ENCODE results near the gene PPP1R37. TPM values are rescaled to one million over a fixed set of nuclear protein-coding genes. Genes with fewer than 3 reads are reported as not detected.

Gene PPP1R37
- total and polyA plus RNA-seq, 2 donors (not counting 1 experiment from before 2014, with no cell fraction given): 11.3 to 36.0 TPM

GRCh38 chr19:45186509-45187334, 93.7 kb downstream of the PPP1R37 start:
- Histone ChIP-seq H4K20me1 (ENCODE audit: control insufficient read depth, extremely low read depth, insufficient read depth, low read length) (no peaks in the 10 kb centered on the region), H3K4me1 (ENCODE audit: control insufficient read depth, extremely low read depth, insufficient read depth, low read length) (no peaks in the 10 kb centered on the region), H2AFZ (ENCODE audit: low read length) (no peak overlapping the region), H3K79me2 (ENCODE audit: control insufficient read depth, insufficient read depth, low read length) (no peaks in the 10 kb centered on the region), H3K9ac (ENCODE audit: insufficient read depth, low read length) (no peak overlapping the region), H3K9me3 (ENCODE audit: control insufficient read depth, insufficient read depth, low read depth, low read length) (no peaks in the 10 kb centered on the region), H3K27me3 (ENCODE audit: control insufficient read depth, insufficient read depth, low read length) (no peaks in the 10 kb centered on the region), H3K27ac (ENCODE audit: insufficient read depth, low read length) (no peak overlapping the region), H3K4me3 (replicated peaks in 1 of 4; ENCODE audit: control extremely low read depth in 1 of 4, insufficient read depth in 1 of 4, low read depth in 3 of 4, low read length in 4 of 4) (no peak overlapping the region), H3K36me3 (ENCODE audit: control insufficient read depth, insufficient read depth, low read length) (no peaks in the 10 kb centered on the region), H3K4me2 (ENCODE audit: extremely low read depth, insufficient read depth, low read length) (no peak overlapping the region)
- DNase-seq (ENCODE audit: low read depth in 2 of 2): no peak
- TF ChIP-seq, protein P1, sequence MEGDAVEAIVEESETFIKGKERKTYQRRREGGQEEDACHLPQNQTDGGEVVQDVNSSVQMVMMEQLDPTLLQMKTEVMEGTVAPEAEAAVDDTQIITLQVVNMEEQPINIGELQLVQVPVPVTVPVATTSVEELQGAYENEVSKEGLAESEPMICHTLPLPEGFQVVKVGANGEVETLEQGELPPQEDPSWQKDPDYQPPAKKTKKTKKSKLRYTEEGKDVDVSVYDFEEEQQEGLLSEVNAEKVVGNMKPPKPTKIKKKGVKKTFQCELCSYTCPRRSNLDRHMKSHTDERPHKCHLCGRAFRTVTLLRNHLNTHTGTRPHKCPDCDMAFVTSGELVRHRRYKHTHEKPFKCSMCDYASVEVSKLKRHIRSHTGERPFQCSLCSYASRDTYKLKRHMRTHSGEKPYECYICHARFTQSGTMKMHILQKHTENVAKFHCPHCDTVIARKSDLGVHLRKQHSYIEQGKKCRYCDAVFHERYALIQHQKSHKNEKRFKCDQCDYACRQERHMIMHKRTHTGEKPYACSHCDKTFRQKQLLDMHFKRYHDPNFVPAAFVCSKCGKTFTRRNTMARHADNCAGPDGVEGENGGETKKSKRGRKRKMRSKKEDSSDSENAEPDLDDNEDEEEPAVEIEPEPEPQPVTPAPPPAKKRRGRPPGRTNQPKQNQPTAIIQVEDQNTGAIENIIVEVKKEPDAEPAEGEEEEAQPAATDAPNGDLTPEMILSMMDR (conservative IDR thresholded peaks at IDR 0.05 in 1 of 2, IDR thresholded peaks at IDR 0.05 in 1 of 2; ENCODE audit: low read depth in 1 of 2, low read length in 2 of 2): no peak
- no peak for TF ChIP-seq EZH2 (IDR thresholded peaks at IDR 0.05; ENCODE audit: low read length, missing control alignments)

DNA sequence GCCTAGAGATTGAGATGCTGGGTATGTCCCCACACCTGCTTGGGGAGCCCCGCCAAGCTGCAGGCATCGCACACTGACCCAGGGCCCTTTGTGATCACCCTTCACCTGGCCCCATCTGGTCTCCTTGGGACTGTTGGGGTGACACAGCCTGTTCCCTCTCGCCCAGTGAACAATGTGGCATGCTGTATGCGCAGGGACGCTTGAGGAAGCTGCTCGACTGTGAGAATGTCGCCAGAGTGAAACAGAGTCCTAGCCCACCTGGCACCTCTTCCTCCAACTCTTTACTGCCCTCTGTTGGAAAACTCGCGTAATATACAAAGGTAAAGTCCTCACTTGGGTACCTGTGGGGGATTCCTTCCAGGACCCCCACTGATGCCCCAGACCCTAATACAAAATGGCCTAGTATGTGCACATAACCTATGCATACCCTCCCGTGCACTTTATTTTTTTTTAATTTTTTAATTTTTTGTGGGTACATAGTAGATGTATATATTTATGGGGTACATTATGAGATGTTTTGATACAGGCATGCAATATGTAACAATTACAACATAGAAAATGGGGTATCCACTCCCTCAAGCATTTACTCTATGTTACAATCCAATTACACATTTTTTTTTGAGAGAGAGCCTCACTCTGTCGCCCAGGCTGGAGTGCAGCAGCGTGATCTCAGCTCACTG, 94.6 kb downstream of the PPP1R37 start:
- no peak overlapping the region for H3K4me3 ChIP-seq (replicated peaks in 1 of 4; ENCODE audit: control extremely low read depth in 1 of 4, insufficient read depth in 1 of 4, low read depth in 3 of 4, low read length in 4 of 4)
- no peak overlapping the region for H3K4me2 ChIP-seq (ENCODE audit: extremely low read depth, insufficient read depth, low read length)

DNA sequence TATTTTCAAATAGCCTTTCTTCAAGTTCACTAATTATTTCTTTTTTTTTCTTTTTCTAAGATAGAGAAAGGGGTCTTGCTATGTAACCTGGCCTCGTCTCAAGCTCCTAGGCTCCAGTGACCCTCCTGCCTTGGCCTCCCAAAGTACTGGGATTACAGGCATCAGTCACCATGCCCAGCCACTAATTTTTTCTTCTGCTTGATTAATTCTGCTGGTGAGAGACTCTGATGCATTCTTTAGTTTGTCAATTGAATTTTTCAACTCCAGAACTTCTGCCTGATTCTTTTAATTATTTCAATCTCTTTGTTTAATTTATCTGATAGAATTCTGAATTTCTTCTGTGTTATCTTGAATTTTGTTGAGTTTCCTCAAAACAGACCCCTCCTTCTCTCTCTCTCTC, 97.0 kb downstream of the PPP1R37 start:
- H3K36me3 ChIP-seq (ENCODE audit: control insufficient read depth, insufficient read depth, low read length): no peaks in the 10 kb centered on the region
- H3K27ac ChIP-seq (ENCODE audit: insufficient read depth, low read length): no peak overlapping the region
- H3K4me1 ChIP-seq (ENCODE audit: control insufficient read depth, extremely low read depth, insufficient read depth, low read length): no peaks in the 10 kb centered on the region
- no peak overlapping the region for H3K4me3 ChIP-seq (replicated peaks in 1 of 4; ENCODE audit: control extremely low read depth in 1 of 4, insufficient read depth in 1 of 4, low read depth in 3 of 4, low read length in 4 of 4)
- no peak for DNase-seq (ENCODE audit: low read depth in 2 of 2)
- no peaks in the 10 kb centered on the region for H4K20me1 ChIP-seq (ENCODE audit: control insufficient read depth, extremely low read depth, insufficient read depth, low read length)
- H2AFZ ChIP-seq (ENCODE audit: low read length): no peak overlapping the region
- no peak overlapping the region for H3K4me2 ChIP-seq (ENCODE audit: extremely low read depth, insufficient read depth, low read length)
- no peak overlapping the region for H3K9ac ChIP-seq (ENCODE audit: insufficient read depth, low read length)
- H3K9me3 ChIP-seq (ENCODE audit: control insufficient read depth, insufficient read depth, low read depth, low read length): no peaks in the 10 kb centered on the region
- TF ChIP-seq, protein P1 (conservative IDR thresholded peaks at IDR 0.05 in 1 of 2, IDR thresholded peaks at IDR 0.05 in 1 of 2; ENCODE audit: low read depth in 1 of 2, low read length in 2 of 2): no peak
- TF ChIP-seq EZH2 (IDR thresholded peaks at IDR 0.05; ENCODE audit: low read length, missing control alignments): no peak
- no peaks in the 10 kb centered on the region for H3K79me2 ChIP-seq (ENCODE audit: control insufficient read depth, insufficient read depth, low read length)
- H3K27me3 ChIP-seq (ENCODE audit: control insufficient read depth, insufficient read depth, low read length): no peaks in the 10 kb centered on the region

More for the DNA sequence above, 94.6 kb downstream of the PPP1R37 start:
- no peaks in the 10 kb centered on the region for H4K20me1 ChIP-seq (ENCODE audit: control insufficient read depth, extremely low read depth, insufficient read depth, low read length)
- no peaks in the 10 kb centered on the region for H3K4me1 ChIP-seq (ENCODE audit: control insufficient read depth, extremely low read depth, insufficient read depth, low read length)
- H3K36me3 ChIP-seq (ENCODE audit: control insufficient read depth, insufficient read depth, low read length): no peaks in the 10 kb centered on the region
- no peaks in the 10 kb centered on the region for H3K27me3 ChIP-seq (ENCODE audit: control insufficient read depth, insufficient read depth, low read length)
- no peak for DNase-seq (ENCODE audit: low read depth in 2 of 2)
- H3K79me2 ChIP-seq (ENCODE audit: control insufficient read depth, insufficient read depth, low read length): no peaks in the 10 kb centered on the region
- H3K9ac ChIP-seq (ENCODE audit: insufficient read depth, low read length): no peak overlapping the region
- no peak overlapping the region for H3K27ac ChIP-seq (ENCODE audit: insufficient read depth, low read length)
- H2AFZ ChIP-seq (ENCODE audit: low read length): no peak overlapping the region
- no peak for TF ChIP-seq EZH2 (IDR thresholded peaks at IDR 0.05; ENCODE audit: low read length, missing control alignments)
- TF ChIP-seq, protein P1 (conservative IDR thresholded peaks at IDR 0.05 in 1 of 2, IDR thresholded peaks at IDR 0.05 in 1 of 2; ENCODE audit: low read depth in 1 of 2, low read length in 2 of 2): peak; percentile 22 to 44
- H3K9me3 ChIP-seq (ENCODE audit: control insufficient read depth, insufficient read depth, low read depth, low read length): no peaks in the 10 kb centered on the region

All from fibroblast of lung (primary cell).